GM21717 (cell line): Measurements from ENCODE around the gene SEC23B.

Experiments
- ATAC-seq: cut with Tn5 transposase; IDR thresholded peaks from one replicate; pipeline ENCODE4 v1.9.1; 2021; ENCODE audit warnings: mild to moderate bottlenecking, moderate library complexity; ENCODE audit not compliant: unreplicated experiment

SEC23B gene

GRCh38 chr20:18587665-18588573, 80.2 kb downstream of the SEC23B start, which contains the start of gene DTD1:
Gene DTD1, plus strand, starts transcription at chr20:18588054. Its CDS starts 19 bp downstream, at chr20:18588073.
- peak; percentile 90 for ATAC-seq

GRCh38 chr20:18588574-18588933, 80.8 kb downstream of the SEC23B start:
- peak; percentile 14 for ATAC-seq

- ATAC-seq = no peak
These were observed 82.4 kb downstream of the SEC23B start for GRCh38 chr20:18589941-18590674.

DNA sequence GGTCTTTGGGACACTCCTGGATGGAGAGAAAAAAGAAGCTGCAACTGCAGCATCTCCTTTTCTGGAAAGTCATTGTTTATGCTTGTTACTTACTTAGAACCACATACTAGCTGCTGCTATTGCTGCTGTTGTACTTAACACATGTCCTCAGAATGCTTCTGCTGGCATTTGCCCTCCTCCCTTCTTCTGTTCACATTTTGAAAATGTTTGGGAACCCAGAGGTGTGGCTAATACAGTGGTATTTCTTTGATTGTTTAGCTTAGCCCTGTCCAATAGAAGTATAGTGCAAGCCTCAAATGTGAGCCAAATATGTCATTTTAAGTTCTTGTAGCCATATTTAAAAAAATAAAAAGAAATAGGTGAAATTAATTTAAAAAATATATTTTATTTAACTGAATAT, 88.5 kb downstream of the SEC23B start:
- no peak for ATAC-seq

GRCh38 chr20:18609741-18610140, 102.0 kb downstream of the SEC23B start:
- ATAC-seq = no peak
